GM23248 (cell line): Measurements from ENCODE around the gene RPS5. TPM values are rescaled to one million over a fixed set of nuclear protein-coding genes. Genes with fewer than 3 reads are reported as not detected.
A peak's percentile ranks its signal among the peaks of the same experiment; 100 is the strongest.

Experiments
- DNase-seq: peaks from one replicate; pipeline ENCODE4 v3.0.0-alpha.2; 2015
- H2AFZ ChIP-seq: fragments of 200-600 bp; sonication (generic); 2 replicates; pipeline ENCODE4 v1.6.1; 2016; ENCODE audit warnings: antibody characterized with exemption
- H3F3A ChIP-seq: fragments of 200-600 bp; sonication (generic); 2 replicates; pipeline ENCODE4 v1.6.1; 2016; ENCODE audit warnings: mild to moderate bottlenecking, antibody characterized with exemption, mixed run types; ENCODE audit not compliant: insufficient read depth
- H3K27ac ChIP-seq: fragments of 200-600 bp; sonication (generic); 2 replicates; pipeline ENCODE4 v1.5.1; 2016; ENCODE audit warnings: mild to moderate bottlenecking
- H3K27me3 ChIP-seq: fragments of 200-600 bp; sonication (generic); replicated peaks from 2 replicates; pipeline ENCODE4 v1.6.1; 2016; ENCODE audit warnings: mild to moderate bottlenecking; ENCODE audit not compliant: insufficient read depth
- H3K36me3 ChIP-seq: fragments of 200-600 bp; sonication (generic); 2 replicates; pipeline ENCODE4 v1.6.1; 2016; ENCODE audit warnings: low read depth, mild to moderate bottlenecking
- H3K4me1 ChIP-seq: fragments of 200-600 bp; sonication (generic); 2 replicates; pipeline ENCODE4 v1.6.1; 2016; ENCODE audit warnings: mild to moderate bottlenecking; ENCODE audit not compliant: insufficient read depth
- H3K4me2 ChIP-seq: fragments of 200-600 bp; sonication (generic); one replicate; pipeline ENCODE4 v1.6.1; 2016; ENCODE audit warnings: mild to moderate bottlenecking; ENCODE audit not compliant: unreplicated experiment
- H3K4me3 ChIP-seq: fragments of 200-600 bp; sonication (generic); 2 replicates; pipeline ENCODE4 v1.5.1; 2016; ENCODE audit warnings: mild to moderate bottlenecking
- H3K79me2 ChIP-seq: fragments of 200-600 bp; sonication (generic); 2 replicates; pipeline ENCODE4 v1.6.1; 2016; ENCODE audit warnings: mild to moderate bottlenecking; ENCODE audit not compliant: insufficient read depth
- H3K9ac ChIP-seq: fragments of 200-600 bp; sonication (generic); 2 replicates; pipeline ENCODE4 v1.6.1; 2016; ENCODE audit warnings: mild to moderate bottlenecking
- H3K9me2 ChIP-seq: fragments of 200-600 bp; sonication (generic); 2 replicates; pipeline ENCODE4 v1.6.1; 2016; ENCODE audit warnings: mixed run types, mild to moderate bottlenecking, moderate library complexity; ENCODE audit not compliant: insufficient read depth
- H3K9me3 ChIP-seq: fragments of 200-600 bp; sonication (generic); one replicate; pipeline ENCODE4 v1.6.1; 2017; ENCODE audit warnings: low read depth
- H4K20me1 ChIP-seq: fragments of 200-600 bp; sonication (generic); 2 replicates; pipeline ENCODE4 v1.6.0; 2016; ENCODE audit not compliant: insufficient read depth
- EZH2 ChIP-seq: fragments of 200-600 bp; sonication (generic); IDR thresholded peaks from 2 replicates; pipeline ENCODE4 v1.6.1; 2018; ENCODE audit warnings: antibody characterized with exemption, mild to moderate bottlenecking; ENCODE audit not compliant: insufficient read depth, poor library complexity, severe bottlenecking
- EZH2phosphoT487 ChIP-seq: fragments of 200-600 bp; sonication (generic); IDR thresholded peaks from 2 replicates; pipeline ENCODE4 v1.6.1; 2018; ENCODE audit warnings: antibody characterized with exemption, moderate library complexity, mild to moderate bottlenecking, low read depth; ENCODE audit not compliant: insufficient read depth
- WGBS, 2 experiments: methylation state at CpG; one replicate each; pipeline ENCODE4 v1.1.6; 2015 to 2017; ENCODE audit warnings: low lambda C conversion rate in 2 of 2, low coverage in 1 of 2; ENCODE audit errors: missing lambda C conversion rate in 2 of 2; 5-methylcytosine and 5-hydroxymethylcytosine counted together
- in situ Hi-C: fragments of 300-500 bp; cut with MboI; formaldehyde crosslinking; loops from 2 replicates; pipeline ENCODE4 v1.15.0; 2020
- polyA plus RNA-seq: library from polyadenylated mRNA; unstranded; fragments of >200 nt; fragmentation: Nextera tagmentation; extraction: Ambion mirVana; gene quantifications from 2 replicates; pipeline ENCODE4 v1.2.1, GENCODE V29; 2016
- total RNA-seq: library from RNA; depleted of rRNA; stranded (reverse); fragments of >200 nt; shearing (Covaris generic); gene quantifications from 2 replicates; pipeline ENCODE4 v1.2.3, GENCODE V29; 2014

RPS5 gene
- total and polyA plus RNA-seq, 2 experiments from 2014 or later: 561 to 1,366 TPM

DNA sequence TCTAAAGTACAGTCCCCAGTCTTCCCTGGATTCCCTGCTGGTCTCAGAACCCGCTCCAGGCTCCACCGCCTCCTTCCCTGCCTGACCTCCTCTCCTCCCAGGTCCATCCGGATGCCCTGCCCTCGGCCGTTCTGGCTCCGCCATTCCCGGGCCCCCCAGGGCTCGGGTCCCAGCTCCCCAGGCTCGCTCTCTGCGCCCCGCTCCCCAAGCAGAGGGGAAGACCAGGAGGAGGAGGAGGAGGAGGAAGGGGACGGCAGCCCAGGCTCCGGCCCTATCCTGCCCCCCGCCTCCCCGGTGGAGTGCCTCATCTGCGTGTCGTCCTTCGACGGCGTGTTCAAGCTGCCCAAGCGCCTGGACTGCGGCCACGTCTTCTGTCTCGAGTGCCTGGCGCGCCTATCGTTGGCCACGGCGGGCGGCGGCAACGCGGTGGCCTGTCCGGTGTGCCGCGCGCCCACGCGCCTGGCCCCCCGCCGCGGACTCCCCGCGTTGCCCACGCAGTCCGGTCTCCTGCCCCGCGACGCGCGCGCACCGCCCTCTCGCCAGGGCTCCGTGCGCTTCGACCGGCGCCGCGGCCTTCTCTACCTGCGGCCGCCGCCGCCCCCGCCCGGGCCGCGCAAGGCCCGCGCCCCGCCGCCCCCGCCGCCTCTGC lies 9.0 kb downstream of the RPS5 start:
- 10 to 12% methylated on average over 30 to 52 of the region's 75 CpGs for WGBS, 2 experiments
- TF ChIP-seq EZH2phosphoT487: no peak
- TF ChIP-seq EZH2: no peak
- Histone ChIP-seq H3K9me3 (no peaks in the 10 kb centered on the region), H3K27me3 (no peaks in the 10 kb centered on the region), H4K20me1 (peaks cover 1% of the 10 kb centered on the region; the same call in 1 of the 2 replicates), H3K9ac (no peak overlapping the region), H3K27ac (no peak overlapping the region), H3K4me2 (no peak overlapping the region), H3F3A (peaks cover 30% of the 10 kb centered on the region), H3K4me1 (peaks cover 6% of the 10 kb centered on the region), H3K9me2 (no peaks in the 10 kb centered on the region), H3K36me3 (peaks cover 18% of the 10 kb centered on the region; the same call in 1 of the 2 replicates), H3K4me3 (0 out of 2 replicates have a peak overlapping the region, but pooled peaks have one; percentile 12), H3K79me2 (peaks cover 18% of the 10 kb centered on the region), H2AFZ (peak overlapping the region; percentile 20; the same call in 1 of the 2 replicates)
- in situ Hi-C loops: no loop called here
- peak; percentile 60 for DNase-seq

DNA sequence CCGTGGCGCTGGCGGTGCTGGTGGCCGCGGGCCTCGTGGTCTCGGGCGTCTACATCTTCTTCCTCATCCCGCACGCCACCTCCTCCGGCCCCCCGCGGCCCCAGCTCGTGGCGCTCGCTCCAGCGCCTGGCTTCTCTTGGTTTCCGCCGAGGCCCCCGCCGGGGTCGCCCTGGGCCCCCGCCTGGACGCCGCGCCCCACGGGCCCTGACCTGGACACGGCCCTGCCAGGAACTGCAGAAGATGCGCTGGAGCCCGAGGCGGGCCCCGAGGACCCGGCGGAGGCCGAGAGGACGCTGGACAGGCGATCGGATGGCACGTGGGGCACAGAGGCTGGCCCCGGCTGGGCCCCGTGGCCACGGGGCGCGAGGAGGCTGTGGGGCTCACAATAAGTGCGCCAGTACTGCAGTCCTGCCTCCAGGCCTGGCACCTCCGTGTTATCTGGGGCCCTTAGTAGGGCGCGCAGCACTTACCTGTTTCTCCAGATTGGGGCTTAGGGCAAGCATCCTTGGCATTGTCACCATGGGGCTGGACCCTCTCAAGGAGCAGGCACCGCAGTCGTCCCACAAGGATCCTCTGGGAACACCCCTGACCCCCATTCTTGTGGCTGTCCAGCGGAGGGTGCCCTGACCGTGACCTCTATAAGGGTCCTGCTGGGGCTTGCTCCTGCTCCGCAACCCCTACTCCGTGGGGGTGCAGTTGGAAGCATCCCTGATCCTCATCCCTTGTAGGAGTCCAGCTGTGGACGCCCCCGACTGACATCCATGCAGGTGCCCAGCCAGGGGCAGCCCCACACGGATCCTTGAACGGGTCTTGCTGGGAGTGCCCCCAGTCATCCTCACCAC lies 9.8 kb downstream of the RPS5 start:
- DNase-seq: no peak
- no peak overlapping the region for H2AFZ ChIP-seq
- no peak overlapping the region for H3K9ac ChIP-seq
- H3K27me3 ChIP-seq: no peaks in the 10 kb centered on the region
- H3F3A ChIP-seq: peaks cover 24% of the 10 kb centered on the region; the same call in 1 of the 2 replicates
- H3K79me2 ChIP-seq: peaks cover 10% of the 10 kb centered on the region
- no peak overlapping the region for H3K27ac ChIP-seq
- WGBS, 2 experiments: 41 to 58% methylated on average over 32 to 54 of the region's 58 CpGs
- H3K4me2 ChIP-seq: no peak overlapping the region
- no peaks in the 10 kb centered on the region for H3K9me2 ChIP-seq
- TF ChIP-seq EZH2 (no peak), EZH2phosphoT487 (no peak)
- H3K9me3 ChIP-seq: no peaks in the 10 kb centered on the region
- peaks cover 17% of the 10 kb centered on the region; the same call in 1 of the 2 replicates for H3K36me3 ChIP-seq
- H4K20me1 ChIP-seq: no peaks in the 10 kb centered on the region
- H3K4me1 ChIP-seq: peaks cover 6% of the 10 kb centered on the region
- H3K4me3 ChIP-seq: no peak overlapping the region
- in situ Hi-C loops: no loop called here

DNA sequence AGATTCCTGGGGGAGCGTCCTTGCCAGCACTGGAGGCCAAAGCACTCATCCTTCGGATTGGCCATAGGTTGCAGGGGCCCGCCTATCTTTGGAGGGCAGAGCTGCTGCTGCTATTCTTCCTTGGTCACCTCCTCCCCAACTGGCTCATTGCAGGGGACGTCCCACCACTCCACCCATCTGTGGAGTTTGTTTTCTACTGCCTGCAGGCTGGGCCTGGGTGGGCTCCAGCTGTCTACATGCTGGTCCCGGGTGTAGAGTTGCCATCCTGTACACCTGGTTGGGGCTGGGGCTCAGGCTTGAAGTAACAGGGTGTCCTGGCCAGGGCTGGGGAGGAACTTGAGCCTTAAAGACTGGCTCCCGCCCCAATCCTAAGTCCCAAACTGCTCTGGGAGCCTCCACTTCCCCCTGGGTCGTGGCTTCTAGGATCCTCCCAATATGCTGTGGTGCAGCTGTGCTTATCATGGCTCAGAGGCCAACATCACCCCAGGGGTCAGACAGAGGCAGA lies 10.5 kb downstream of the RPS5 start:
- Histone ChIP-seq H3K9ac (no peak overlapping the region), H3K27ac (no peak overlapping the region), H4K20me1 (no peaks in the 10 kb centered on the region), H3K36me3 (peaks cover 14% of the 10 kb centered on the region; the same call in 1 of the 2 replicates), H3K9me2 (no peaks in the 10 kb centered on the region), H3F3A (peaks cover 21% of the 10 kb centered on the region; the same call in 1 of the 2 replicates), H3K27me3 (no peaks in the 10 kb centered on the region), H3K4me1 (peaks cover 6% of the 10 kb centered on the region), H3K4me3 (no peak overlapping the region), H2AFZ (no peak overlapping the region), H3K4me2 (no peak overlapping the region), H3K9me3 (no peaks in the 10 kb centered on the region), H3K79me2 (peaks cover 4% of the 10 kb centered on the region; the same call in 1 of the 2 replicates)
- in situ Hi-C loops: no loop called here
- WGBS, 2 experiments: 40 to 46% methylated on average over 7 of the region's 7 CpGs
- DNase-seq: peak; percentile 25
- TF ChIP-seq EZH2phosphoT487 (no peak), EZH2 (no peak)

DNA sequence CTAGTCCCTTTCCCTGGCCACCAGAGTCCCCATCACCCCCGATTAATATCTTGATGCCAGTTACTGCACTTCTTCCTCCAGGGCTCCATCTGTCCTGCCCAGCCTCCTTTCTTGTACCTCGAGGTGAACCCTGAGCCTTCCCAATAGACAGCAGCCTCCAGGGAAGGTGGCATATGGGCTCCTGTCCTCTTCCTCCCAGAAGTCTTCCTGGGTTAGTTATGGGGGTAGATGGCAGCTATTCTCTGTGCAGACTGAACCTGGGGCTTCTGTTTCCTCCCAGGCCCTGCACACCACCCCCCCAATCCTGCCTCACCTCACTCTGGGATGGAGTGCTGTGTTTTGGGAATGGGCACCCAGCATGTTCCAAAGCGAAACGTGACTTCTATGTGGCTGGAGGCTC lies 11.0 kb downstream of the RPS5 start:
- H3K4me1 ChIP-seq: peaks cover 6% of the 10 kb centered on the region
- H3F3A ChIP-seq: peaks cover 20% of the 10 kb centered on the region; the same call in 1 of the 2 replicates
- in situ Hi-C loops: no loop called here
- no peaks in the 10 kb centered on the region for H3K9me2 ChIP-seq
- H3K36me3 ChIP-seq: peaks cover 9% of the 10 kb centered on the region; the same call in 1 of the 2 replicates
- H4K20me1 ChIP-seq: no peaks in the 10 kb centered on the region
- no peak overlapping the region for H3K4me3 ChIP-seq
- no peaks in the 10 kb centered on the region for H3K9me3 ChIP-seq
- H3K9ac ChIP-seq: no peak overlapping the region
- no peak overlapping the region for H3K27ac ChIP-seq
- H3K79me2 ChIP-seq: no peaks in the 10 kb centered on the region
- TF ChIP-seq EZH2phosphoT487 (no peak), EZH2 (no peak)
- no peak for DNase-seq
- 85 to 88% methylated on average over 4 of the region's 4 CpGs for WGBS, 2 experiments
- no peak overlapping the region for H2AFZ ChIP-seq
- H3K27me3 ChIP-seq: no peaks in the 10 kb centered on the region
- H3K4me2 ChIP-seq: no peak overlapping the region
